ENCODE data around the gene TMEM209. TPM values are rescaled to one million over a fixed set of nuclear protein-coding genes. Genes with fewer than 3 reads are reported as not detected.

TMEM209 gene
- total RNA-seq, 1 donor from 2014 or later = 10.8 TPM

- no peak for TF ChIP-seq POLR2AphosphoS5 (IDR thresholded peaks at IDR 0.05; ENCODE audit: insufficient read depth in 1 of 2, low read depth in 1 of 2)
- Histone ChIP-seq H3K27ac (no peak overlapping the region), H3K27me3 (no peaks in the 10 kb centered on the region), H3K36me3 (peaks cover 3 to 39% of the 10 kb centered on the region in 2 donors), H3K4me3 (no peak overlapping the region), H3K4me1 (no peaks in the 10 kb centered on the region), H3K9me3 (no peaks in the 10 kb centered on the region)
- no peak for DNase-seq (ENCODE audit: extremely low spot score in 2 of 2)
- intact Hi-C loops (cut with DNase I) = no loop called here
Measured at GRCh38 chr7:130134726-130135125, 70.5 kb downstream of the TMEM209 start.

- no peak for DNase-seq (ENCODE audit: extremely low spot score in 2 of 2)
- no peak for TF ChIP-seq POLR2AphosphoS5 (IDR thresholded peaks at IDR 0.05; ENCODE audit: insufficient read depth in 1 of 2, low read depth in 1 of 2)
- TF ChIP-seq POLR2A (IDR thresholded peaks at IDR 0.05) = no peak
- no peak for TF ChIP-seq CTCF (IDR thresholded peaks at IDR 0.05)
- no peaks in the 10 kb centered on the region for H3K27me3 ChIP-seq
- intact Hi-C loops (cut with DNase I) = no loop called here
- H3K4me3 ChIP-seq = no peak overlapping the region
- peaks cover 3 to 43% of the 10 kb centered on the region in 2 donors for H3K36me3 ChIP-seq
- no peak overlapping the region for H3K27ac ChIP-seq
- H3K9me3 ChIP-seq = no peaks in the 10 kb centered on the region
- H3K4me1 ChIP-seq = no peaks in the 10 kb centered on the region
Measured at GRCh38 chr7:130134106-130134636, 71.0 kb downstream of the TMEM209 start.

- H3K4me3 ChIP-seq = no peak overlapping the region
- peaks cover 3 to 46% of the 10 kb centered on the region in 2 donors for H3K36me3 ChIP-seq
- intact Hi-C loops (cut with DNase I) = no loop called here
- peaks cover 2% of the 10 kb centered on the region for H3K4me1 ChIP-seq
- H3K27ac ChIP-seq = no peak overlapping the region
- no peaks in the 10 kb centered on the region for H3K27me3 ChIP-seq
- H3K9me3 ChIP-seq = no peaks in the 10 kb centered on the region
- DNase-seq (ENCODE audit: extremely low spot score in 2 of 2) = no peak
- TF ChIP-seq POLR2AphosphoS5 (IDR thresholded peaks at IDR 0.05; ENCODE audit: insufficient read depth in 1 of 2, low read depth in 1 of 2) = no peak
- TF ChIP-seq POLR2A (IDR thresholded peaks at IDR 0.05) = no peak
- TF ChIP-seq CTCF (IDR thresholded peaks at IDR 0.05) = no peak
Measured at GRCh38 chr7:130133029-130133782, 72.0 kb downstream of the TMEM209 start.

- H3K27ac ChIP-seq = no peak overlapping the region
- intact Hi-C loops (cut with DNase I) = no loop called here
- H3K4me1 ChIP-seq = peaks cover 12% of the 10 kb centered on the region
- no peaks in the 10 kb centered on the region for H3K27me3 ChIP-seq
- no peak for TF ChIP-seq POLR2AphosphoS5 (IDR thresholded peaks at IDR 0.05; ENCODE audit: insufficient read depth in 1 of 2, low read depth in 1 of 2)
- TF ChIP-seq POLR2A (IDR thresholded peaks at IDR 0.05) = no peak
- no peak for TF ChIP-seq CTCF (IDR thresholded peaks at IDR 0.05)
- H3K4me3 ChIP-seq = no peak overlapping the region
- H3K9me3 ChIP-seq = no peaks in the 10 kb centered on the region
- DNase-seq (ENCODE audit: extremely low spot score in 2 of 2) = no peak
- H3K36me3 ChIP-seq = peaks cover 3 to 41% of the 10 kb centered on the region in 2 donors
Measured at GRCh38 chr7:130131964-130132875, 73.0 kb downstream of the TMEM209 start.

GRCh38 chr7:130131191-130131834 is 73.9 kb downstream of the TMEM209 start:
- peaks cover 13% of the 10 kb centered on the region for H3K4me1 ChIP-seq
- H3K27ac ChIP-seq = no peak overlapping the region
- no peaks in the 10 kb centered on the region for H3K9me3 ChIP-seq
- no peak overlapping the region for H3K4me3 ChIP-seq
- intact Hi-C loops (cut with DNase I) = no loop called here
- H3K27me3 ChIP-seq = no peaks in the 10 kb centered on the region
- peaks cover 3 to 46% of the 10 kb centered on the region in 2 donors for H3K36me3 ChIP-seq
- DNase-seq (ENCODE audit: extremely low spot score in 2 of 2) = no peak
- TF ChIP-seq POLR2AphosphoS5 (IDR thresholded peaks at IDR 0.05; ENCODE audit: insufficient read depth in 1 of 2, low read depth in 1 of 2) (no peak), POLR2A (IDR thresholded peaks at IDR 0.05) (no peak), CTCF (IDR thresholded peaks at IDR 0.05) (no peak)

Data from vagina (tissue), 2 donors.